HG03354 (cell line): ENCODE data around the gene GPC2.
"Not testable (repeated sequence)": the region's sequence is repeated elsewhere in the genome, so short reads cannot be mapped to it uniquely, and the experiment has no call there.

Experiments
- ATAC-seq: cut with Tn5 transposase; IDR thresholded peaks from one replicate; pipeline ENCODE4 v1.9.1; 2021; ENCODE audit warnings: mild to moderate bottlenecking; ENCODE audit not compliant: unreplicated experiment, poor library complexity, severe bottlenecking

Gene GPC2

DNA sequence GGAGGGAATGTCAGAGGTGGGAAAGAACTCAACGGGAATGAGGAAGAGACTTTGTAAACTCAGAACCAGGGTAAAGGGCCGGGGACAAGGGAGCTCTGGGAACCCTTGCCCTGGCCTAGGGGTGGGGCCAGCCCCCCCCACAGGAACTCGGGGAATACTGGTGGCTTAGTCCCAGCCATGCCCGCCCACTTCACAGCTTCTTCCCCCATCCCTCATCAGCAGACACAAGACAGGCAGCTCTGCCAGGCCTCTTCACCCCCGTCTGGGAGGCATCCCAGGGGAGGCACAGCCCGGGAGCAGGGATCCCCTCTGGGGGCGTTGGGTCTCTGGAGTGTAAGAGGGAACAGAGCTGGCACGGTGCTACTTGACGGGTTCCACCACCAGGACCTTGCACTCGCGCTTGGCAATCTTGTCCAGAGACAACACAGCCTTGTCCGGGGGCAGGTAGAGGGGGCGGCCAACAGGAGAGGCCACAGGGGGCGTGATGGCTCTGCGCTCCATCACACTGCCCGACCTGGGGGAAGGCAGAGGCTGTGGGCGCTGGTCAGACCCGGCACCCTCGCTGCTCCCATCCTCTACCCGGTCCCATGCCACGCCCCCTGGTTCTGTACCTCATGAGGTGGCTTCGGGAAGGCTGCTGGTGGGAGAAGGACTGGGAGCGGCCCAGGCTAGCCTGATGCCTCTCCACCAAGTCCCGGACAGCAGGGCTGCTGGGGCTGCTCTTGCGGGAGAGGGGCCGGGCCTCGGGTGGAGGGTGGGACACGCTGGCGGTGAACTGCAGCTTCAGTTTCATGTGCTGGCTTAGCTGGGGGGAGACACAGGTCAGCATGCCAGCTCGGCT, 22.3 kb downstream of the GPC2 start:
- no peak for ATAC-seq

- no peak for ATAC-seq
These were observed 23.3 kb downstream of the GPC2 start for GRCh38 chr7:100153708-100154535.

GRCh38 chr7:100152937-100153666, 24.1 kb downstream of the GPC2 start:
- no peak for ATAC-seq

- no peak for ATAC-seq
These were observed 24.8 kb downstream of the GPC2 start for GRCh38 chr7:100152404-100152803.

GRCh38 chr7:100148559-100149328, 28.4 kb downstream of the GPC2 start, which contains the start of gene LAMTOR4:
Gene LAMTOR4, plus strand, starts transcription at chr7:100148918. Its CDS starts 55 bp downstream, at chr7:100148973.
- peak; percentile 98 for ATAC-seq

DNA sequence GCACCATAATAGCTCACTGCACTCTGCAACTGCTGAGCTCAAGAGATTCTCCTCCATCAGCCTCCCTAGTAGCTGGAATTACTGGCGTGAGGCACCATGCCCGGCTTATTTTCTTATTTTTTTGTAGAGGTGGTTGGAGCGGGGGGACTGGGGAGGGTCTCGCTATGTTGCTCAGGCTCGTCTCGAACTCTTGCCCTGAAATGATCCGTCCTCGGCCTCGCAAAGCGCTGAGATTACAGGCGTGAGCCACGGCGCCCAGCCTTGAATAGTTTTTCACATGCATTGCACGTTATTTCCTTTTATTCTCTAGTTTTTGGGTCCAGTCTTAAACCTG, 29.0 kb downstream of the GPC2 start:
- ATAC-seq: no peak

- no peak for ATAC-seq
These were observed 29.9 kb downstream of the GPC2 start for GRCh38 chr7:100147278-100147677.

DNA sequence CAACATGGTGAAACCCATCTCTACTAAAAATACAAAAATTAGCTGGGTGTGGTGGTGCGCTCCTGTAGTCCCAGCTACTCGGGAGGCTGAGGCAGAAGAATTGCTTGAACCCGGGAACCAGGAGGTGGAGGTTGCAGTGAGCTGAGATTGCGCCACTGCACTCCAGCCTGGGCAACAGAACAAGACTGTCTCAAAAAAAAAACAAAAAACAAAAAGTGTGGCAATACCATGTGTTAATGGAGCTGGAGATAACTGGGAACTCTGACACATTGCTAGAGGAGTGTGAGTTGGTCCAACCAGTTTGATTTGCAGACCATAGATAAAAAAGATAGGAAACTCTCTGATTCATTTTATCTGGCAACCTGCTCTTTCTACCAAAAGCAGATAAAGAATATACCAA, 30.8 kb downstream of the GPC2 start:
- not testable (repeated sequence) for ATAC-seq

- no peak for ATAC-seq
These were observed 34.7 kb downstream of the GPC2 start for GRCh38 chr7:100142461-100142860.

GRCh38 chr7:100141555-100141949, 35.6 kb downstream of the GPC2 start:
- no peak for ATAC-seq

GRCh38 chr7:100137851-100138760, 39.1 kb downstream of the GPC2 start:
- ATAC-seq: no peak

- ATAC-seq: peak; percentile 71
These were observed 44.5 kb downstream of the GPC2 start for GRCh38 chr7:100132697-100133151.

- no peak for ATAC-seq
These were observed 45.1 kb downstream of the GPC2 start for GRCh38 chr7:100132126-100132525.

DNA sequence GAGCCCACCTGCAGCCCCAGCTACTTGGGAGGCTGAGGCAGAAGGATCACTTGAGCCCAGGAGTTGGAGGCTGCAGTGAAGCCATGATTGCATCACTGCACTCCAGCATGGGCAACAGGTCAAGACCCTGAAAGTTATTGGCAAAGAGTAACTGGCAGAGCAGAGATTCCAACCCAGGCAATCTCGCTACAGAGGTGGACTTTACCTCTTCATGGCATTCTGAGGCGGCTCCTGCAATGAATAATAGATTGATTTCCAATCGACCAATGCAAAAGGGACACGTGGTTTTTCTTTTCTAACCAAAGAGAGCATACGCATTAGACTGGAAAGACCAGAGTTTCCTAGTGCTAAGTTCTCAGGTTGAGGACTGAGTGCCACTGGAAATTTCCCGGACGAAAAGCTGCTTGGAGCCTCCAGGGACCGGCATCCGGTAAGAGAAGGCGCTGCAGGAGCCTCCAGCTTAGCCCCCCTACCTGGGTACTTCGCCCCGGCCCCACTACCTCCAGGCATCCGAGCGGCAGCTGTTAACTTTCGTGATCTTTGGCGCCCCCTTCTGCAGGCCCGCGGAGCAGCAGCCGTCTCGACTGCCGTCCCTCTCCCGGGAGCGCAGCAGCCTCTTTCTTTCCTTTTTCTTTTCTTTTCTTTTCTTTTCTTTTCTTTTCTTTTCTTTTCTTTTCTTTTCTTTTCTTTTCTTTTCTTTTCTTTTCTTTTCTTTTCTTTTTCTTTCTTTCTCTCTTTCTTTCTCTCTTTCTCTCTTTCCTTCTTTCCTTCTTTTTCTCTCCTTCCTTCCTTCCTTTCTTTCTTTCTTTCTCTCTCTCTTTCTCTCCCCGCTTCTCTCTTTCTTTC, 46.4 kb downstream of the GPC2 start:
- ATAC-seq: no peak

- not testable (repeated sequence) for ATAC-seq
These were observed 47.0 kb downstream of the GPC2 start for GRCh38 chr7:100130220-100130607.

- ATAC-seq: no peak
These were observed 48.6 kb downstream of the GPC2 start for GRCh38 chr7:100128637-100128963.

DNA sequence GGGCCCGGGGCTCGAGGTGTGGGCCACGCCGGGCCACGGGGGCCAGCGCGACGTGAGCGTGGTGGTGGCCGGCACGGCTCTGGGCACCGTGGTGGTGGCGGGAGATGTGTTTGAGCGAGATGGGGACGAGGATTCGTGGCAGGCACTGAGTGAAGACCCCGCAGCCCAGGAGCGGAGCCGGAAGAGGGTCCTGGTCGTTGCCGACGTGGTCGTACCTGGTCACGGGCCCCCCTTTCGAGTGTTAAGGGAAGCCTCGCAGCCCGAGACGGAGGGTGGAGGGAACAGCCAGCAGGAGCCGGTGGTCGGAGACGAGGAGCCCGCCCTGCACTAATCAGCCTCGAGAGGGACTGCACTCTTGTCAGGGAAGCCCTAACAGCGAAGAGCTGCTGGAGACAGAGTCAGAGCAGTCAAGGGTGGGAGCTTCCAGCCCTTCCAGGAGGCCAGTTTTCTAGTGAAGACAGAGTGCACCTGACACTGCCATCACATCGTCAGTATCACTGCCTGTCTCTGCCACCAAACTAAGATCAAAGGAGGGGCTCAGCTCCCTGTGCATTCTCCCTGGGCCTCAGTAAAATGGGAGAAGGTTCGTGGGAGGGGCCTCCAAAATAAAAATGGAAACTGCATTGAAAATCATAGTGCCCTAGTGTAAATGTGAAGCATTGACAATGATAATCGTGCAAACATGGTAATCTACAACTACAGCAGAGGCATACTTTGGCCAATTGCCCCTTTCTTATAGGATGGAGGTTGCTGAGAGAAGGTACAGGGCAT, 49.1 kb downstream of the GPC2 start:
- ATAC-seq: no peak
